Brain microvascular endothelial cell (primary cell): Measurements from ENCODE around the gene DLEU7.

Source experiments
- DNase-seq: peaks from one replicate; pipeline ENCODE4 v3.0.0-alpha.2; 2020
- H3K27ac ChIP-seq: fragments of 250-450 bp; sonication (Bioruptor Pico); 2 replicates; pipeline ENCODE4 v1.5.1; 2020; ENCODE audit warnings: mild to moderate bottlenecking, moderate library complexity
- H3K27me3 ChIP-seq: fragments of 250-450 bp; sonication (Bioruptor Pico); replicated peaks from 2 replicates; pipeline ENCODE4 v1.5.1; 2020; ENCODE audit warnings: mild to moderate bottlenecking
- H3K36me3 ChIP-seq: fragments of 250-450 bp; sonication (Bioruptor Pico); replicated peaks from 2 replicates; pipeline ENCODE4 v1.5.1; 2020; ENCODE audit warnings: mild to moderate bottlenecking
- H3K4me3 ChIP-seq: 2 replicates; pipeline ENCODE4 v1.5.1; 2011; ENCODE audit warnings: low read depth, mild to moderate bottlenecking, control low read depth, low read length, moderate library complexity
- CTCF ChIP-seq: IDR thresholded peaks from 2 replicates; pipeline ENCODE4 v1.5.1; 2011; ENCODE audit warnings: low read depth, mild to moderate bottlenecking, moderate library complexity, low read length, control low read depth, inconsistent platforms; ENCODE audit errors: missing control alignments
- in situ Hi-C: cut with HindIII; loops from 2 replicates; pipeline ENCODE4 v1.10.0; 2017; ENCODE audit warnings: low sequenced_read_pairs, low pct_ligation_motif_present

The DLEU7 gene

GRCh38 chr13:50831512-50831911 lies 12.0 kb downstream of the DLEU7 start:
- DNase-seq = no peak
- no peak for TF ChIP-seq CTCF
- H3K36me3 ChIP-seq = no peaks in the 10 kb centered on the region
- no peak overlapping the region for H3K27ac ChIP-seq
- H3K27me3 ChIP-seq = no peaks in the 10 kb centered on the region
- no peak overlapping the region for H3K4me3 ChIP-seq
- in situ Hi-C loops = no loop called here

GRCh38 chr13:50829896-50830295 lies 13.6 kb downstream of the DLEU7 start:
- H3K4me3 ChIP-seq = no peak overlapping the region
- no peaks in the 10 kb centered on the region for H3K27me3 ChIP-seq
- no peaks in the 10 kb centered on the region for H3K36me3 ChIP-seq
- no peak overlapping the region for H3K27ac ChIP-seq
- no peak for DNase-seq
- TF ChIP-seq CTCF = no peak
- in situ Hi-C loops = no loop called here

GRCh38 chr13:50829226-50829625 lies 14.3 kb downstream of the DLEU7 start:
- TF ChIP-seq CTCF = no peak
- Histone ChIP-seq H3K27ac (no peak overlapping the region), H3K4me3 (no peak overlapping the region), H3K27me3 (no peaks in the 10 kb centered on the region), H3K36me3 (no peaks in the 10 kb centered on the region)
- DNase-seq = no peak
- in situ Hi-C loops = no loop called here

- Histone ChIP-seq H3K4me3 (no peak overlapping the region), H3K27me3 (no peaks in the 10 kb centered on the region), H3K36me3 (no peaks in the 10 kb centered on the region), H3K27ac (no peak overlapping the region)
- in situ Hi-C loops = no loop called here
- no peak for TF ChIP-seq CTCF
- no peak for DNase-seq
Measured at GRCh38 chr13:50826035-50826434, 17.5 kb downstream of the DLEU7 start.

GRCh38 chr13:50812242-50812641 lies 31.2 kb downstream of the DLEU7 start:
- no peaks in the 10 kb centered on the region for H3K36me3 ChIP-seq
- no peak for TF ChIP-seq CTCF
- no peaks in the 10 kb centered on the region for H3K27me3 ChIP-seq
- H3K27ac ChIP-seq = no peak overlapping the region
- no peak for DNase-seq
- H3K4me3 ChIP-seq = no peak overlapping the region
- in situ Hi-C loops = no loop called here

- H3K27ac ChIP-seq = no peak overlapping the region
- H3K4me3 ChIP-seq = no peak overlapping the region
- no peak for TF ChIP-seq CTCF
- no peak for DNase-seq
- in situ Hi-C loops = no loop called here
- H3K36me3 ChIP-seq = no peaks in the 10 kb centered on the region
- H3K27me3 ChIP-seq = no peaks in the 10 kb centered on the region
Measured at GRCh38 chr13:50810998-50811397, 32.5 kb downstream of the DLEU7 start.
